COLO668 (cell line): ENCODE data around the gene MPZL1.

Experiments used
- DNase-seq: peaks from one replicate; lab custom pipeline; 2025; ENCODE audit not compliant: unreplicated experiment; lab: John Stamatoyannopoulos, UW

MPZL1 gene

GRCh38 chr1:167748906-167749305 is 27.1 kb downstream of the MPZL1 start:
- no peak for DNase-seq

GRCh38 chr1:167749741-167750140 is 28.0 kb downstream of the MPZL1 start:
- DNase-seq, result no peak

GRCh38 chr1:167750641-167751040 is 28.9 kb downstream of the MPZL1 start:
- DNase-seq, result no peak

GRCh38 chr1:167751676-167752075 is 29.9 kb downstream of the MPZL1 start:
- DNase-seq, result no peak

GRCh38 chr1:167752219-167752985 is 30.6 kb downstream of the MPZL1 start:
- no peak for DNase-seq

- no peak for DNase-seq
Measured at GRCh38 chr1:167755654-167756053, 33.9 kb downstream of the MPZL1 start.

- no peak for DNase-seq
Measured at GRCh38 chr1:167756730-167757405, 35.1 kb downstream of the MPZL1 start.

GRCh38 chr1:167757433-167758309 is 35.9 kb downstream of the MPZL1 start:
- DNase-seq, result no peak

GRCh38 chr1:167761400-167761799 is 39.6 kb downstream of the MPZL1 start:
- DNase-seq, result no peak

- DNase-seq, result no peak
Measured at GRCh38 chr1:167762061-167762746, 40.4 kb downstream of the MPZL1 start.

GRCh38 chr1:167763525-167764220 is 41.9 kb downstream of the MPZL1 start:
- DNase-seq, result no peak

GRCh38 chr1:167764458-167765330 is 42.9 kb downstream of the MPZL1 start:
- no peak for DNase-seq

GRCh38 chr1:167765496-167765895 is 43.7 kb downstream of the MPZL1 start:
- no peak for DNase-seq

GRCh38 chr1:167766538-167766937 is 44.8 kb downstream of the MPZL1 start:
- no peak for DNase-seq

GRCh38 chr1:167767761-167768160 is 46.0 kb downstream of the MPZL1 start:
- DNase-seq, result no peak

GRCh38 chr1:167770127-167770526 is 48.3 kb downstream of the MPZL1 start:
- no peak for DNase-seq

GRCh38 chr1:167772436-167772835 is 50.7 kb downstream of the MPZL1 start:
- DNase-seq, result no peak

- no peak for DNase-seq
Measured at GRCh38 chr1:167773516-167773915, 51.7 kb downstream of the MPZL1 start.

- no peak for DNase-seq
Measured at GRCh38 chr1:167774710-167775109, 52.9 kb downstream of the MPZL1 start.
